H1 (cell line): Measurements from ENCODE around the gene TBCEL. TPM values are rescaled to one million over a fixed set of nuclear protein-coding genes. Genes with fewer than 3 reads are reported as not detected.

Source experiments
- KDM5A ChIP-seq: fragments of 200-600 bp; IDR thresholded peaks from 2 replicates; pipeline ENCODE4 v1.7.1; 2012; ENCODE audit warnings: mild to moderate bottlenecking, low read length, inconsistent platforms, mixed read lengths
- PHF8 ChIP-seq: fragments of 200-600 bp; sonication (generic); conservative IDR thresholded peaks from 2 replicates; pipeline ENCODE4 v1.7.1; 2012; ENCODE audit warnings: low read depth, mild to moderate bottlenecking, inconsistent platforms, low read length, moderate library complexity
- RFX5 ChIP-seq: IDR thresholded peaks from 2 replicates; pipeline ENCODE4 v1.6.1; 2011; ENCODE audit warnings: low read depth, low read length, improper control_type of control experiment, borderline replicate concordance
- polyA plus RNA-seq, 7 experiments: library from polyadenylated mRNA; depleted of rRNA in 3 of 7; stranded (reverse) in 5 of 7; unstranded in 2 of 7; fragments of >200 nt in 5 of 7; fragments of 200-250 nt in 2 of 7; gene quantifications; 1 replicate in 5 of 7; 2 replicates in 1 of 7; 4 replicates in 1 of 7; pipeline versions ENCODE4 v1.2.1 to v1.2.3, GENCODE V29; 2011 to 2013; ENCODE audit warnings: missing spikeins in 2 of 7, mixed read lengths in 2 of 7
- total RNA-seq: library from RNA; stranded (reverse); fragmentation: NEBNext Ultra II Directional; extraction: Animal tissue kit (Norgen Biotek cat#: 25700); gene quantifications from 2 replicates; pipeline ENCODE4 v1.2.1, GENCODE V29; 2021

The TBCEL gene
- total and polyA plus RNA-seq, 2 of the 8 experiments (the other 6 are each of a cell fraction or from before 2014, with no cell fraction given): 3.9 to 16.0 TPM

DNA sequence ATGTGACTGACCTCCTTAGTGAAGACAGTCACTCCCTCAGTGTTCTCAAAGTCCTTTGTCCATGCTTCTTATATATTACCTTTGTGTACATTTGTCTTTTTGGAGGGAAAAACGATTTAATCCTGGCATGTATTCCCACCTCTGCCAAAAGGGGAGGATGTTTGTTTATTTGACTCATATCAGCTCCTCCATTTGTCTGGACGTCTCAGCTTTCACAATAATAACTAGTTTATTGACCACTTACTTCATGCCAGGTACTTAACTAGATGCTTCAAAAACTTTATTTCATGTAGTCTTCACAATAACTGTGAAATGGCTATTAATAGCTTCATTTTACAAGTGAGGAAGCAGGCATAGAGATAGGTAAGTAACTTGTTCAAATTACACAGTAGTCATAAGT is 5.3 kb downstream of the TBCEL start (continued):
- TF ChIP-seq KDM5A (no peak), RFX5 (no peak), PHF8 (no peak)
